ENCODE results near the gene USP7.

- no peak for TF ChIP-seq EZH2phosphoT487 (IDR thresholded peaks at IDR 0.05; ENCODE audit: low read length)
- no peak for TF ChIP-seq CTCF (IDR thresholded peaks at IDR 0.05; ENCODE audit: low read length)
Observed at GRCh38 chr16:8893976-8894690, 69.6 kb downstream of the USP7 start.
